NCI-H2081 (cell line): ENCODE data around the gene SORCS3.

ENCODE experiments used
- DNase-seq, 2 experiments: peaks; one replicate each; lab custom pipeline; 2025; lab: John Stamatoyannopoulos, UW

SORCS3 gene

GRCh38 chr10:105017116-105017515 lies 376.0 kb downstream of the SORCS3 start:
- DNase-seq = no peak

- DNase-seq = no peak
These were observed 376.6 kb downstream of the SORCS3 start for GRCh38 chr10:105017691-105018090.

GRCh38 chr10:105023211-105024111 lies 382.4 kb downstream of the SORCS3 start:
- DNase-seq = no peak

- peak in 1 of 2 experiments; percentile 35 for DNase-seq
These were observed 383.1 kb downstream of the SORCS3 start for GRCh38 chr10:105024184-105024583.

GRCh38 chr10:105025092-105025491 lies 384.0 kb downstream of the SORCS3 start:
- no peak for DNase-seq

GRCh38 chr10:105026566-105026965 lies 385.5 kb downstream of the SORCS3 start:
- no peak for DNase-seq

- DNase-seq = no peak
These were observed 388.2 kb downstream of the SORCS3 start for GRCh38 chr10:105029286-105029685.

GRCh38 chr10:105037022-105037421 lies 395.9 kb downstream of the SORCS3 start:
- no peak for DNase-seq

- no peak for DNase-seq
These were observed 400.9 kb downstream of the SORCS3 start for GRCh38 chr10:105041956-105042355.

- DNase-seq = no peak
These were observed 401.9 kb downstream of the SORCS3 start for GRCh38 chr10:105042906-105043552.

GRCh38 chr10:105044902-105045301 lies 403.8 kb downstream of the SORCS3 start:
- no peak for DNase-seq

- DNase-seq = no peak
These were observed 415.3 kb downstream of the SORCS3 start for GRCh38 chr10:105056413-105056812.

- no peak for DNase-seq
These were observed 421.9 kb downstream of the SORCS3 start for GRCh38 chr10:105062951-105063350.

- DNase-seq = no peak
These were observed 422.7 kb downstream of the SORCS3 start for GRCh38 chr10:105063796-105064195.

GRCh38 chr10:105068497-105068896 lies 427.4 kb downstream of the SORCS3 start:
- no peak for DNase-seq

- DNase-seq = no peak
These were observed 429.2 kb downstream of the SORCS3 start for GRCh38 chr10:105070249-105070648.

- no peak for DNase-seq
These were observed 429.9 kb downstream of the SORCS3 start for GRCh38 chr10:105070952-105071351.

- no peak for DNase-seq
These were observed 430.9 kb downstream of the SORCS3 start for GRCh38 chr10:105071980-105072379.

- DNase-seq = no peak
These were observed 432.9 kb downstream of the SORCS3 start for GRCh38 chr10:105073999-105074398.

GRCh38 chr10:105075031-105075430 lies 433.9 kb downstream of the SORCS3 start:
- DNase-seq = no peak

GRCh38 chr10:105085980-105086379 lies 444.9 kb downstream of the SORCS3 start:
- DNase-seq = no peak

- no peak for DNase-seq
These were observed 453.0 kb downstream of the SORCS3 start for GRCh38 chr10:105094048-105094447.

GRCh38 chr10:105096316-105096715 lies 455.2 kb downstream of the SORCS3 start:
- DNase-seq = no peak
